Putamen (tissue), 1 donor: ENCODE measurements around the gene TREH.
"Not testable (repeated sequence)": the region's sequence is repeated elsewhere in the genome, so short reads cannot be mapped to it uniquely, and the experiment has no call there.

Experiments
- DNase-seq: peaks from one replicate; pipeline ENCODE4 v3.0.0-alpha.2; 2016; ENCODE audit warnings: low spot score

The TREH gene

GRCh38 chr11:118696673-118697226, 17.3 kb upstream of the TREH start:
- DNase-seq = no peak

- DNase-seq = no peak
These were observed 15.3 kb upstream of the TREH start for GRCh38 chr11:118694771-118695170.

- DNase-seq = no peak
These were observed 14.7 kb upstream of the TREH start for GRCh38 chr11:118694185-118694584.

- no peak for DNase-seq
These were observed 12.7 kb upstream of the TREH start for GRCh38 chr11:118691926-118692830.

- DNase-seq = no peak
These were observed 11.3 kb upstream of the TREH start for GRCh38 chr11:118690553-118691304.

- DNase-seq = peak; percentile 91
These were observed 10.6 kb upstream of the TREH start for GRCh38 chr11:118689852-118690552.

GRCh38 chr11:118689503-118689851, 10.0 kb upstream of the TREH start:
- DNase-seq = no peak

- no peak for DNase-seq
These were observed 9.5 kb upstream of the TREH start for GRCh38 chr11:118688851-118689502.

- not testable (repeated sequence) for DNase-seq
These were observed 8.9 kb upstream of the TREH start for GRCh38 chr11:118688339-118688738.

GRCh38 chr11:118687906-118688305, 8.5 kb upstream of the TREH start:
- no peak for DNase-seq

- no peak for DNase-seq
These were observed 4.7 kb upstream of the TREH start for GRCh38 chr11:118684187-118684586.

- not testable (repeated sequence) for DNase-seq
These were observed 3.5 kb upstream of the TREH start for GRCh38 chr11:118682939-118683338.

- DNase-seq = no peak
These were observed 2.9 kb upstream of the TREH start for GRCh38 chr11:118682372-118682771.

- not testable (repeated sequence) for DNase-seq
These were observed 542 bp downstream of the TREH start for GRCh38 chr11:118678908-118679307.

- DNase-seq = no peak
These were observed 1.5 kb downstream of the TREH start for GRCh38 chr11:118677977-118678376.

- no peak for DNase-seq
These were observed 5.4 kb downstream of the TREH start for GRCh38 chr11:118674082-118674435.

- no peak for DNase-seq
These were observed 5.9 kb downstream of the TREH start for GRCh38 chr11:118673361-118674081.

- DNase-seq = no peak
These were observed 6.6 kb downstream of the TREH start for GRCh38 chr11:118672846-118673245.

- DNase-seq = no peak
These were observed 8.2 kb downstream of the TREH start for GRCh38 chr11:118671254-118671653.

- DNase-seq = no peak
These were observed 9.4 kb downstream of the TREH start for GRCh38 chr11:118670063-118670462.

GRCh38 chr11:118666371-118666770, 13.1 kb downstream of the TREH start:
- no peak for DNase-seq
